Measurements from ENCODE around the gene FCGBP.
"Not testable (repeated sequence)": the region's sequence is repeated elsewhere in the genome, so short reads cannot be mapped to it uniquely, and the experiment has no call there.

The FCGBP gene

GRCh38 chr19:39890755-39891551, 43.5 kb downstream of the FCGBP start:
- no peak for DNase-seq (ENCODE audit: low spot score)
- no peak for TF ChIP-seq CTCF (IDR thresholded peaks at IDR 0.05; ENCODE audit: extremely low read depth, missing control alignments)

GRCh38 chr19:39889872-39890754, 44.3 kb downstream of the FCGBP start:
- DNase-seq (ENCODE audit: low spot score), result not testable (repeated sequence)

- not testable (repeated sequence) for DNase-seq (ENCODE audit: low spot score)
Measured at GRCh38 chr19:39887456-39887951, 46.9 kb downstream of the FCGBP start.

GRCh38 chr19:39885821-39886554, 48.4 kb downstream of the FCGBP start:
- not testable (repeated sequence) for DNase-seq (ENCODE audit: low spot score)

- DNase-seq (ENCODE audit: low spot score), result not testable (repeated sequence)
Measured at GRCh38 chr19:39884721-39885120, 49.7 kb downstream of the FCGBP start.
